C4-2B (cell line): ENCODE measurements around the gene SLC38A6.
A peak's percentile ranks its signal among the peaks of the same experiment; 100 is the strongest.
"Not testable (repeated sequence)": the region's sequence is repeated elsewhere in the genome, so short reads cannot be mapped to it uniquely, and the experiment has no call there.

ENCODE experiments used
- H3K27ac ChIP-seq: fragments of 450-650 bp; 2 replicates; pipeline ENCODE4 v1.5.1; 2017
- CTCF ChIP-seq: fragments of 450-650 bp; conservative IDR thresholded peaks from 2 replicates; pipeline ENCODE4 v1.5.1; 2017; ENCODE audit warnings: mild to moderate bottlenecking
- ZFX ChIP-seq: fragments of 450-650 bp; IDR thresholded peaks from 2 replicates; pipeline ENCODE4 v1.6.1; 2017

SLC38A6 gene

GRCh38 chr14:61089126-61089750 is 108.2 kb downstream of the SLC38A6 start:
- H3K27ac ChIP-seq, result no peak overlapping the region
- TF ChIP-seq ZFX, result no peak
- TF ChIP-seq CTCF, result no peak

- H3K27ac ChIP-seq, result no peak overlapping the region
- TF ChIP-seq ZFX (no peak), CTCF (no peak)
Observed at GRCh38 chr14:61090432-61091216, 109.6 kb downstream of the SLC38A6 start.

GRCh38 chr14:61091657-61092273 is 110.7 kb downstream of the SLC38A6 start:
- TF ChIP-seq CTCF (no peak), ZFX (no peak)
- no peak overlapping the region for H3K27ac ChIP-seq

GRCh38 chr14:61098096-61098495 is 117.1 kb downstream of the SLC38A6 start:
- H3K27ac ChIP-seq, result not testable (repeated sequence)

- TF ChIP-seq ZFX, result no peak
- TF ChIP-seq CTCF, result no peak
- no peak overlapping the region for H3K27ac ChIP-seq
Observed at GRCh38 chr14:61098721-61099120, 117.7 kb downstream of the SLC38A6 start.

- H3K27ac ChIP-seq, result no peak overlapping the region
- TF ChIP-seq ZFX, result no peak
- TF ChIP-seq CTCF, result no peak
Observed at GRCh38 chr14:61099216-61099835, 118.3 kb downstream of the SLC38A6 start.

GRCh38 chr14:61101803-61102548 is 120.9 kb downstream of the SLC38A6 start:
- TF ChIP-seq CTCF (no peak), ZFX (no peak)
- H3K27ac ChIP-seq, result peak overlapping the region; percentile 59
